ENCODE results near the gene PLXNA4.

DNA sequence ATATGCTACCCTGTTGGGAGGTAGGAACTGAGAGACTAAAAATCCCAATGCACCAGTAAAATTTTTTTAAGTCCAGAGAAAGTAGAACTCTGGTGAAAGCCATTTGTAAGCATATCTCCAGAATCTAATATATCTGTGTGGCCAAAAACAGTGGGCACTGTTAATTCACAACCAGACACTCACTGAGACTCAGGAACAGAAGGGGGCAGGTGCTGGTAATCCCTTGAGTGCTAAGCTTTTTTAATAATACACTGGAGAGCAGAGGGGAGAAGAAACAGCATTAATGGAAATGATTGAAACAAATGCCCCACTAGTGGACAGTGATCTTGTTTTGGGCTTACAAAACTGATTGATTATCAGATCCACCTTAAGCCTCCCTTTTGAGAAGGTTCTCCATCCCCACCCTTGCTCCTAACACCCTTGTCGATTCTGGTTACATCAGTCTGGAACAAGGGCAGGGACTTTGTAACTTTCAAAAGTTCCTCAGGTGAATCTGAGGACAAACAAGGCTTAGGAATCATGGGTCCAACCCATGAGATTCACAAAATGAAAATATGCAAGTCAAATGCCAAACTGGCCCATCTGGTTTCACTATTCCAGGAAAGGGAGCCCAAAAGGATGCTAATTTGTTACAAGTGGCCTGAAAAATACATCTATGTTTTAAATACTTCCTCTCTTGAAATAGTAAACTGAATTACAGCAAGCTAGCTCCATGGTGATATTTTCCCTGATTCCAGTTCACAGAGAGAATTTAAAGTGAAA, 29.7 kb downstream of the PLXNA4 start:
- TF ChIP-seq, protein P1, sequence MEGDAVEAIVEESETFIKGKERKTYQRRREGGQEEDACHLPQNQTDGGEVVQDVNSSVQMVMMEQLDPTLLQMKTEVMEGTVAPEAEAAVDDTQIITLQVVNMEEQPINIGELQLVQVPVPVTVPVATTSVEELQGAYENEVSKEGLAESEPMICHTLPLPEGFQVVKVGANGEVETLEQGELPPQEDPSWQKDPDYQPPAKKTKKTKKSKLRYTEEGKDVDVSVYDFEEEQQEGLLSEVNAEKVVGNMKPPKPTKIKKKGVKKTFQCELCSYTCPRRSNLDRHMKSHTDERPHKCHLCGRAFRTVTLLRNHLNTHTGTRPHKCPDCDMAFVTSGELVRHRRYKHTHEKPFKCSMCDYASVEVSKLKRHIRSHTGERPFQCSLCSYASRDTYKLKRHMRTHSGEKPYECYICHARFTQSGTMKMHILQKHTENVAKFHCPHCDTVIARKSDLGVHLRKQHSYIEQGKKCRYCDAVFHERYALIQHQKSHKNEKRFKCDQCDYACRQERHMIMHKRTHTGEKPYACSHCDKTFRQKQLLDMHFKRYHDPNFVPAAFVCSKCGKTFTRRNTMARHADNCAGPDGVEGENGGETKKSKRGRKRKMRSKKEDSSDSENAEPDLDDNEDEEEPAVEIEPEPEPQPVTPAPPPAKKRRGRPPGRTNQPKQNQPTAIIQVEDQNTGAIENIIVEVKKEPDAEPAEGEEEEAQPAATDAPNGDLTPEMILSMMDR (IDR thresholded peaks at IDR 0.05), result no peak
- no peak for TF ChIP-seq SIN3A (IDR thresholded peaks at IDR 0.05; ENCODE audit: borderline replicate concordance, insufficient read depth, low read depth, low read length)
- TF ChIP-seq TCF7L2 (IDR thresholded peaks at IDR 0.05; ENCODE audit: low read depth, low read length), result no peak
- TF ChIP-seq, protein P2, sequence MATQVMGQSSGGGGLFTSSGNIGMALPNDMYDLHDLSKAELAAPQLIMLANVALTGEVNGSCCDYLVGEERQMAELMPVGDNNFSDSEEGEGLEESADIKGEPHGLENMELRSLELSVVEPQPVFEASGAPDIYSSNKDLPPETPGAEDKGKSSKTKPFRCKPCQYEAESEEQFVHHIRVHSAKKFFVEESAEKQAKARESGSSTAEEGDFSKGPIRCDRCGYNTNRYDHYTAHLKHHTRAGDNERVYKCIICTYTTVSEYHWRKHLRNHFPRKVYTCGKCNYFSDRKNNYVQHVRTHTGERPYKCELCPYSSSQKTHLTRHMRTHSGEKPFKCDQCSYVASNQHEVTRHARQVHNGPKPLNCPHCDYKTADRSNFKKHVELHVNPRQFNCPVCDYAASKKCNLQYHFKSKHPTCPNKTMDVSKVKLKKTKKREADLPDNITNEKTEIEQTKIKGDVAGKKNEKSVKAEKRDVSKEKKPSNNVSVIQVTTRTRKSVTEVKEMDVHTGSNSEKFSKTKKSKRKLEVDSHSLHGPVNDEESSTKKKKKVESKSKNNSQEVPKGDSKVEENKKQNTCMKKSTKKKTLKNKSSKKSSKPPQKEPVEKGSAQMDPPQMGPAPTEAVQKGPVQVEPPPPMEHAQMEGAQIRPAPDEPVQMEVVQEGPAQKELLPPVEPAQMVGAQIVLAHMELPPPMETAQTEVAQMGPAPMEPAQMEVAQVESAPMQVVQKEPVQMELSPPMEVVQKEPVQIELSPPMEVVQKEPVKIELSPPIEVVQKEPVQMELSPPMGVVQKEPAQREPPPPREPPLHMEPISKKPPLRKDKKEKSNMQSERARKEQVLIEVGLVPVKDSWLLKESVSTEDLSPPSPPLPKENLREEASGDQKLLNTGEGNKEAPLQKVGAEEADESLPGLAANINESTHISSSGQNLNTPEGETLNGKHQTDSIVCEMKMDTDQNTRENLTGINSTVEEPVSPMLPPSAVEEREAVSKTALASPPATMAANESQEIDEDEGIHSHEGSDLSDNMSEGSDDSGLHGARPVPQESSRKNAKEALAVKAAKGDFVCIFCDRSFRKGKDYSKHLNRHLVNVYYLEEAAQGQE (IDR thresholded peaks at IDR 0.05; ENCODE audit: insufficient read depth in 1 of 2, low read depth in 2 of 2, low read length in 1 of 2), result no peak

All from Panc1 (cell line).